HG03196 (cell line): ENCODE data around the gene TTC33.
"Not testable (repeated sequence)": the region's sequence is repeated elsewhere in the genome, so short reads cannot be mapped to it uniquely, and the experiment has no call there.

Experiments
- ATAC-seq: cut with Tn5 transposase; IDR thresholded peaks from one replicate; pipeline ENCODE4 v1.9.1; 2021; ENCODE audit not compliant: unreplicated experiment

Gene TTC33

DNA sequence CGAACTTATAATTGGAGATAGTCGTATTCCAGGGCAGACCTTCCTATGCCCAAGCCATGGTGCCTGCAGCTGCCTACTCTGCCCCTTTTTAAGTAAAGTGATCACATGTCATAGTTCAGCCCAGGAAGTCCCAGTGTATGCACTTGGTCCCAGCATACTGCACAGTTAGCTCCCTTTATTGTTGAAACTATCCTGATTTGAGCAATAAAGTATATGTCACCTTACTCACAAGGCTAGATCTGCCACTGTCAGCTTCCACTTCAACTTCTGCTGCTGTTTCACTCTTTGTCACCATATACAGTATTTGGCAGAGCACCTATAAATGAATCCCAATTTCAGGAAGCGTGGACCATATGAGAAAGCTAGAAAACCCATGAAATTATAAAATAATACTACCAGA, 179.8 kb downstream of the TTC33 start:
- no peak for ATAC-seq

DNA sequence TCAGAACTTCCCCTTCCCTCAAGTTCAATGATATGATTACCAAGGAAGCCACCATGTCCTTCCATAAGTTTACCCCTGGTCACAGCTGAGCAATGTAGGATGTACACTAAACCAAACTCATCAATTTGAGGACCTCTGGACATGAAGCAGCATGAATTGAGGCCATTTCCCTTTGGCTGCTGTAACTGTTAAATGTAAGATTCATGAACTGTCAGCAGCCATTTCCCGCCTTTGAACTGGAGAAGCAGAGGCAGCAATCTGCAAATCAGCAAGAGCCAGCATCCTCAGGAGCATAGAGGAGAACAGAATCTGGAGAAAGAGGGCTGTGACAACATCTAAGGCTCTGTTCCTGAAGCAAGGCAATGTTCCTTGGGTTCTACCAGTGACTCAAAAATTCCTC, 180.3 kb downstream of the TTC33 start:
- no peak for ATAC-seq

DNA sequence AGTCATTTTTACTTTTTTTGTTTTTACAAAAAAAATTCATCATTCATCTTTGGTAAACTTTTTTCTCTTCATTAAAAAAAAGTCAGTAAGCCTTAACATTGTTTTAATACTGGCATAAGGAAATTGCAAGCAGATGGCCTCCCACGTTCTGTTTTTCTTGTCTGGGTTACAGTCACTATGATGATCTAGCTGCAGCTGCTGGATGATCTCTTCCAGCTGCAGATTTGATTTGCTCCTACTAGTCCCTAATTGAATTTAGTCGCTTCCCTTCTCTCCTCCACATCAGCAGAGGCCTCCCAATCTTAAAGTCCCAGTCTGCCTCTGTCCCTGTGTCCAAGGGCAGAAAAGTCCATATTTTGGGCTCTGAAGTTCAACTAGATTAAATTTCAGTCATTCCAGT, 182.8 kb downstream of the TTC33 start:
- no peak for ATAC-seq

DNA sequence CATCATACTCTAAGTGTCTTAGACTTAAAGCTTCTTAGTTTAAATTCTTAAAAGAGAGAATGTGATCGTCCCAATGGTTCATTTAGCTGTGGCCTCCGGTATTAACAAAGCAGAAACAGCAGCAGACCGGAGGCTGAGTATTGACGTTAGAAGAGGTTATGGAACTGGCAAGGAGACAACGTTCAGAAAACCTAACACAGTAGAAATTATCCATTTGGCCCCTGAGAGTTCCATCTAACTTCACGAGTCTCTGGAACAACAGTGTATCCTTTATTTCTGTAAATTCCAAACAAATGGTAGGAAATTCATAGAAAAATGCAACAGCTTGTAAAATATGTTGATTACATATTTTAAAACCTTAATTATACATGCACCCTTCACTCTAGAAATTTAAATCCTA, 183.4 kb downstream of the TTC33 start:
- no peak for ATAC-seq

DNA sequence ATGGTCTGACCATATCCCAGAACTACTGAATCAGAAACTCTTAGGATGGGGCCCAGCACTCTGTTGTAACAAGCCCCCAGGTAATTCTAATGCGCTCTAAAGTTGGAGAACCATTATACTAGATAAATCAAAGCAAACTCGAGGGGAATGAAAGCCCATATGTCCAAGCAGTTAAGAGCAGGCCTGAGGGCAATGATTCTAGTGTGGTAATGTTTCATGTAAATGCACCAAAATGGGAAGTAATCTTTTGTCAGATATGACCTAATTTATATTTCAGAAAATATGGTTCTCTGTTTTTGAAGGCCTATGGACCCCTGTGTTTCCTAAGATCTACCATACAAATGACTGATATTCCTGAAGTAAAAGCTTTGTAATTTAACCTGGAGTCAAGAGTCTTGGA, 184.0 kb downstream of the TTC33 start:
- no peak for ATAC-seq

DNA sequence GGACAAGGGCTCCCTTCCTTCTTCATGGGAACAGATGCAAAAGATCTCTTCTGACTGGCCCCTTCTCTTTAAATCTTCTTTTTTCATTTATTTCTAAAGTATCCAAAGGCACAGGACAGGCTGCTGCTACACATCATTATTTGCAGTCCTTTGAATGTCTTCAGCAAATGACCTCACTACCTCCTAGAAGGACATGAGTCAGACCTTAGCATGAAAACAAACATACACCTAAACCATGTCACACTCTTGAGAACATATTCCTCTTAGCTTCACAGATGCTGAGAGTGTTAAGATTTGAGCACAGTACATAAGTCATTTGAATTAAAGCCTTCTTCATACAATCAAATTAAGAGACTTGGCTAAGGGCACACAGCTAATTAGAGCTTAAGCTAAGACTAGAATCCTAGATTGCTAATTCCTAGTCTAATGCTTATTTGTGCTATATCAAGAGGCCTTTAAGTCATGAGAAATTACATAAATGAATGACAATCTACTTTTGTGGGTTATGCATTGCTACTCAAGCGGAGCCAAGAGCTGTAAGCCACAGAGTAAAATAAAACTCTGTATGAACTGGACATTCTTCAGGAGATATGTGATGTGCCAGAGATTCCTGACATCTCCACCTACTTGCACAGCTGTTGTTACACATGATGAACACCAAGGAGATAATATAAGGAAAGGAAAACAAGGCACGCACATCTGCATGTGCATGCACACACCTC, 185.2 kb downstream of the TTC33 start:
- peak; percentile 87 for ATAC-seq

DNA sequence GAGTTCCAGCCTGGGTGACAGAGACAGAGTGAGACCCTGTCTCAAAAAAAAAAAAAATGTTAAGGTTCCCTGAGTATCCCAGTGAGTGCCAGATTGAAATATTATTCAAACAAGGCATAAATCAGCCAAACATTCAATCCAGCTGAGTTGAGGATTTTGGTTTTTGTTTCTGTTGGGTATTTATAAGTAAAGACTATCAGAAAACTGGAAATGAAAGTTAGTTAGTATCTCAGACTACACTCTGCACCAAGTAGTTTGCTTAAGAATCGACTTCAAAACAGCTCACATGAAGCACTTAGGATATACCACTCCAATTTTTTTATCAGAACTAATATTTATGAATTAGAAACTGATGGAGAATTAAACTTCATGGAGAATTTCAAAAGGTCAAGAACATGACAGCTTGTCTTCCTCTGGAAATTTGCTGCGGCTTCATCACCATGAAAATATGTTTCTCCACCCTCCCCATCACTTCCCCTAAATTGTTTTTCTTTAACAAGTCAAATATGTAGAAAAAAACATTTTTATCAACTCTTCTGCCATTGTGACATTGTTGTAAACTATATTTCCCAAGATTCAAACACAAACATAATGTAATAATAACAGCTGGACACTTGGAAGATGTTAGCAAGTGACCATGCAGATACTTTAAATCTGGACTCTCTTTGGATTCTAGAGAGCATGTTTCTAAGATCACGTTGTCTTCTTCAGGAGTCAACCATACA, 186.1 kb downstream of the TTC33 start:
- ATAC-seq: no peak

DNA sequence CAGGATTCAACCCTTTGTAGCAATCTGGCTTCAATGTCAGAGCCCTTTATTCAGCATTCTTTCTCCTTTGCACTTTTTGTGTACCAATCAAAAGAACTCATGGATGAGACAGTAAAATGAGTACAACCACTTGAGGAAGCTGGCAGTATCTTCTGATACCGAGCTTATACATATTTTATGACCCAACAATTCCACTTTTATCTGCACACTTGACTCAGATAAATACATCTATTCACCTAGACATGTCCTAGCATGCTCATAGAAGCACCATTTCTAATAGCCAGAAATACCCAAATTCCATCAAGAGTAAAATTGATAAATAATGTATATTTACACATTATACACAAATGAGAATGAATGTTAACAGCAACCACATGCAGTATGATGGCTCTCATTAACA, 187.2 kb downstream of the TTC33 start:
- no peak for ATAC-seq

DNA sequence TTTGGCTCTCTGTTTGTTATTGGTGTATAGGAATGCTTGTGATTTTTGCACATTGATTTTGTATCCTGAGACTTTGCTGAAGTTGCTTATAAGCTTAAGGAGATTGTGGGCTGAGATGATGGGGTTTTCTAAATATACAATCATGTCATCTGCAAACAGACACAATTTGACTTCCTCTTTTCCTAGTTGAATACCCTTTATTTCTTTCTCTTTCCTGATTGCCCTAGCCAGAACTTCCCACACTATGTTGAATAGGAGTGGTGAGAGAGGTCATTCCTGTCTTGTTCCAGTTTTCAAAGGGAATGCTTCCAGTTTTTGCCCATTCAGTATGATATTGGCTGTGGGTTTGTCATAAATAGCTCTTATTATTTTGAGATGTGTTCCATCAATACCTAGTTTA, 192.6 kb downstream of the TTC33 start:
- not testable (repeated sequence) for ATAC-seq

DNA sequence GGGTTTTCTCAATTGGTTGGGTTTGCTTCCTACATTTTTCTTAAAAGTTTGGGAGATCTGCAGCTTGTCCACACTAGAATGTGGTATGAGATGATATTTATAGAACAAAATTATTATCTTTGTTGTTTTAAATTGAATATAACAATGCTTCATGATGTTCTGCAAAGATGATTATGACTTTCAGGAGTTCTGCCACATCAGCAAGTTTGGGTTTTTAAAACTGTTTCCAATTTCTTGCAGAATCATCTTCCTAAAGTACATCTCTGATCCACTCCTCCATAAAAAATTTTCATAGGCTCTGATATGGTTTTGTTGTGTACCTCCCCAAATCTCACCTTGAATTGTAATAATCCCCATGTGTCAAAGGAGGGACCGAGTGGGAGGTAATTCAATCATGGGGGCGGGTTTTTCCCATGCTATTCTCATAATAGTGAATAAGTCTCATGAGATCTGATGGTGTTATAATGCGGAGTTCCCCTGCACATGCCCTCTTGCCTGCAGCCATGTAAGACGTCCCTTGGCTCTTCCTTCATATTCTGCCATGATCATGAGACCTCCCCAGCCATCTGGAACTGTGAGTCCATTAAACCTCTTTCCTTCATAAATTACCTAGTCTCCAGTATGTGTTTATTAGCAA, 195.2 kb downstream of the TTC33 start:
- ATAC-seq: no peak

DNA sequence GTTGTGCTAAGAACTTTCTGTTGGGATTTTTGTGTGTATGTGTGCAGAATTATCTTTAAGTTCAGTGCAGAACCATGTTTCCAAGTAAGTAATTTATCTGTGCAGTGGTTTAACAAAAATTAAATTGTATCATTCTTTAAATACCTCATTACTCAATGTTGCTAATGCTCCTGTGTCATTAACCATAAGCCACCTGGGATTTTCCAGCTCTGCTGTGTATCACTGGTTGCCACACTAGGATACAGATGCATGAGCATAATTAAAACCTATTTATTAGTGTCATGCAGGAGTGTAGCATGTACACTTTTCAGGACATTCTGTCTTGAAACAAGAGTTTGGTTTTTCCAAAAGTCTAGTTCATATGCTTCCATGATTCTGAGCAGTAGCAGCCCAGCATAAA, 196.5 kb downstream of the TTC33 start:
- no peak for ATAC-seq

DNA sequence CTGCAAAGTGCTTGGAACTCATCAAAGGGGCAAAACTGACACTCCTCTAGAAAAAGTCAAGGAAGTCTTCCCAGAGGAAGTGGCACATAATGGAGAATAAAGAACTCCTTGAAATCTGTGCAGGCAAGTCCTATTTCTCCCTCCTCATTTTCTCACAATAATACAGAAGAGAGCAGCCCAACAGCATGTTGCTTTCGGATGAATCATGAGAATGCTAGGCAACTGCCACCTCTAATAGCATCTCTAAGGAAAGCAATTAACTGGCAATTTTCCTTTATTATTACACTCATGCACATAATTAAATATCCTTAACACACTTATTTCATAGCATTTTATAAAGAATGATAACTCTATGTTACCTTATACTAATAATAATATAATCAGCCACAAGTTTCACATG, 198.3 kb downstream of the TTC33 start:
- ATAC-seq: no peak

DNA sequence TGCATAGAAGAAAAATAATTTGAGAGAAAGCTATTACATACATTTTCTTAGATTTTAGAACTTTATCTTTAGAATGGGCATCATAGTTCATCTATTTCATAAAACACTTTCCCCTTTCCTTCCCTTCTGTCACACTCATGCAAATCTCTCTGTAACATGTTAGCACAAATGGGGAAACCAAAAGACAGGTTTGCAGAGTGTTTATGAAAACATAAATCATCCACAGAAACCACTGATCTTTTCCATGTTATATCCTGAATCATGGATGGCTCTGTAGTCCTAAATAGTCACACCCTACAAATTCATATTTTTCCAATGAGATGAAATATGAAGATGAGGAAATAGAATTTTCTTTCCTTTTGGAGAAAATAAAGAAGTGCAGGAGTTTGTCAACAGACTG, 198.9 kb downstream of the TTC33 start:
- ATAC-seq: no peak

DNA sequence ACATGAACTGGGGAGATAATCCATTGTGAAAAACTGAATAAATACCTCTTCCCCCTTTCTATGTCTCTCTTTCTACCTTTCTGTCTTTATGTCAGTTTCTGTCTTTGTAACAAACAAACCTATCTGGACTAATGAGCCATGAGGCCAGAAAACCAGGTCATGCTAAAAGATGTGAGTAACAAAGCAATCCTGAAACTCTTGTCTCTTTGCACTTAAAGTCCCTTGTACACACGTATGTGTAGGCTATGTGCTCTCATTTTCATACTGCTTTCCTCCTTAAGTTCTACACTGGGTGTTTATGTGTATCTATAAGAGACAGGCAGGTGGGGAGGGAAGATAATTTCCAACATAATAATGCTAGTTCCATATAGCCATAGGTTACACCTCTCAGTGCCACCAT, 199.9 kb downstream of the TTC33 start:
- no peak for ATAC-seq

DNA sequence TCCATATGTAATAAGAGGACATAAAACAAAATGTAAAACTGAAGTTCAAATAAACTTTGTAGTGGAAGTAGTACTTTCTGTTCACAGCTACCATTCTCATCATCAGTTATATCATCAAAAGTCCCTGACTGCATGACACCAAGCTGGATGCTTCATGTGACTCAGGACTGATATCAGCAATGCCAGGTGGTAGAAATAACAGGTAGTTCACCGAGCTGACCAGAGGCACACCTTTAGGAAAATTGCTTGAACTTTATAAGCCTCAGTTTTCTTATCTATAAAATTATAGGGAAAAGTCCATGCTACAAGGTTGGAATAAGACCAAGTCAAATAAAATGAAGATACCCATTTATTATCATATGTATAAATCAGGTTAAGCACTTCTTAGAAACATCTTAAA, 200.9 kb downstream of the TTC33 start:
- ATAC-seq: no peak

DNA sequence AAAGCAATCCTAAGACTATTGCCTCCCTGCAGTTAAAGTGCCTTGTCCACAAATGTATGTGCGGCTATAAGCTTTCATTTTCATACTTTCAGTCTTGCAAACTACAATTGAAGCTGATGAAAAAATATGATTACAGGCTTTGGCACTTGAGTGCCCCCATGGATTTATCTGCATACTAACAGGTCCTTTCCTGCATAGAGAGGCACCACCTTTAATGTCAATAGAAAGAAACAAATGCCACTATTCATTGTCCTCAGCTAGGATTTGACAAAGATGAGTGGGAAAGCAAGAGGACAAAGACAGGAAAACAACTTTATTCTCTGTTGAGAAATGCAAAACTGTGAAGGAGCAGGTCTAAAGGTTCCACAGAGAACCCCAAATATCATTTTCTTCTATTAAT, 201.7 kb downstream of the TTC33 start:
- no peak for ATAC-seq

DNA sequence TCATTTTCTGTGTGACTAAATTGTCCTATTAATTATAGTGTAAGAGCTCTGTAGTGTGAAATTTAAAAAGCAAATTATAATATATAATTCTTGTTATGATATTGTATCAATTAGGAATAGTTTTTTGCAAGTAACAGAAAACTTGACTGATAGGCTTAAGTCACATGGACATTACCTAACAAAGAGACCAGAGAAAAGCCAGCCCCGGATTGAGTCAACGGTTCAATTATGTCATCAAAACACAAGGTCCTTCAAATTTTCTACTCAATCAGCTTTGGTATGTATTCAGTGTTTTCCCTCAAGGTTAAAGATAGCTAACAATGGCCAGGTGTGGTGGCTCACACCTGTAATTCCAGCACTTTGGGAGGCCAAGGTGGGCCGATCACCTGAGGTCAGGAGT, 202.8 kb downstream of the TTC33 start:
- ATAC-seq: no peak

DNA sequence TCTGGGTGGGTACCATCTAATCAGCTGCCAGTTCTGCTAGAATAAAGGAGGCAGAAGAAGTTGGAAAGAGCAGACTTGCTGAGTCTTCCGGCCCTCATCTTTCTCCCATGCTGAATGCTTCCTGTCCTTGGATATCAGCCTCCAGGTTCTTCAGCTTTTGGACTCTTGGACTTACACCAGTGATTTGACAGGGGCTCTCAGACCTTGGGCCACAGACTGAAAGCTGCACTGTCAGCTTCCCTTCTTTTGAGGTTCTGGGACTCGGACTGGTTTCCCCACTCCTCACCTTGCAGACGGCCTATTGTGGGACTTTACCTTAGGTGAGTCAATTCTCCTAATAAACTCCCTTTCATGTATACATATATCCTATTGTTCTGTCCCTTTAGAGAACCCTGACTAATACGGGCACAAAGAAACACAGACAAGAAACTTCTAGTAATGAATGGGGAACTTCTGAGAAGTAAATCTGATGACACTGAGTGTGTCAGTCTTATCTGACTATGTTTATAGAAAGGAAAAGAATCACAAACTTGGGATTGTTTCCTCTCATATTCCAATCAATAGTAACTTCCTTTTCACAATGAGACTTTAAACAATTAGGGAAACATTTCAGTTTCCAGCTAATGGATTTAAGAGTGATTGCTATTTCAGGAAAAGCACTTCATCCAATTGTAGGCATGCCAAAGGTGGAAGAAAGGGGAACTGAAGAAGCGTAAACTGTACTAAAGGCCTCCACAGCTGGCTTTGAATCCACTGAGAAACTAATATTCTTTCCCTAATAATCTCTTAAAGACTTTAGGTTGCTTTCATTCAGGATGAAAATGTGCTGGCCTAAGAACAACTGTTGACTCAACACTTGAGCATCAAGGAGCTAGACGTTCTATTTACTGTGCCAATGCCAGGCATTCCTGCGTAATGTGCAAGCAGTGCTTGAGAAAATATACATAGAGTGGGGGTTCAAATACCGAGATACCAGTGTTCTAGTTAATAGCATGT, 204.0 kb downstream of the TTC33 start:
- no peak for ATAC-seq

DNA sequence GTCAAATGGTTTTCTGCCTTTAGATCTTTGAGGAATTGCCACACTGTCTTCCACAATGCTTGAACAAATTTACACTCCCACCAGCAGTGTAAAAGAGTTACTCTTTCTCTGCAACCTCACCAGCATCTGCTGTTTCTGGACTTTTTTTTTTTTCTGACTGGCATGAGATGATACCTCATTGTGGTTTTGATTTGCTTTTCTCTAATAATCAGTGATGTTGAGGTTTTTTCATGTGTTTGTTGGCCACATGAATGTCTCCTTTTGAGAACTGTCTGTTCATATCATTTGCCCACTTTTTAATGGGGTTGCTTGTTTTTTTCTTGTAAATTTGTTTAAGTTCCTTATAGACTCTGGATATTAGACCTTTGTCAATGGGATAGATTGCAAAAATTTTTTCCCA, 205.3 kb downstream of the TTC33 start:
- ATAC-seq: no peak

DNA sequence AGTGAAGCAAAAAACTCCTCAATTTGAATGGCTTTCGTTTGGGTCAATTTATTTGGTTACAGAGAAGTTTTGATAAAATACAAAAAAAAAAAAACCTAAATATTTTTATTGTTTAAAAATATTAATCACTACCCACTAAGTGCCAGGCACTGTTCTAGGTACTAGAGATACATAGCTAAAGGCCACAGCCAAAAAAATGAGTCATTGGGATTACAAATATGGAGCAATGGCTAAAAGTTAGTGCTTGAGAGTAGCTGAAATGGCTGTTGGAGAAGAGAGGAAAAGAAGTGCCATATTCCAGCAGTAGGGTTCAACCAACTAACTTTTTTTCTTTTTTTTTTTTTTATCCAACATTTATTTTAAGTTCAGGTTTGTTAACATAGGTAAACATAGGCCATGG, 206.1 kb downstream of the TTC33 start:
- ATAC-seq: no peak

DNA sequence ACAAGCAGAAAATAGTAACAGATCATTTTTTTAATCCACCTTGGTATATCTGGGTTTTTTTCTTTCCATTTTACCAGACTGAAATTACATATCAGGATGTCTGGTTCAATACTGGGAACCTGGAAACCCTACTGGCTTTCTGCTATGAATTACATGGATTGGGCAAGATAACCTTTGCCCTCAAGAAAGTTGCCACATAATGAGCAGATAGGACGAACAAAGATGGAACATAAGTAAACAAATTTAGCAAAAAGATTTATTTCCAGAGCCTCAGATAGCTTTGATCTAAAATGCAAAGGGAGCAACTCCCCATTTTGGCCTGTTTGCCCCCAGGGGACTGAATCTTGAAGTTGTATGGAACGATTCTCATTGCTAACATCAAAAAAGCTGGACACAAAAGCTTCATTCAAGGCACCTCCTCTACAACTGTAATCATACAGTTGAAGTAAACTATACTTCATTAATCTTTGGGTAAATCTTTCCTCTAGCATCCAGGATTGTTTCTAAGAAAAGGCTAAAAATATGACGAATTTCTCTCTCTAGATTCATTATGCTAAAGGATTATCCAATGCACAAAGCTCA, 207.7 kb downstream of the TTC33 start:
- ATAC-seq: no peak
